NB4 (cell line): ENCODE results near the gene MRPL45.

ENCODE experiments used
- DNase-seq: peaks from one replicate; pipeline ENCODE4 v3.0.0; 2010; ENCODE audit warnings: low read depth
- H3K4me3 ChIP-seq: one replicate; pipeline ENCODE4 v1.5.1; 2011; ENCODE audit warnings: mild to moderate bottlenecking, low read depth, low read length, moderate library complexity
- MAX ChIP-seq: IDR thresholded peaks from 2 replicates; pipeline ENCODE4 v1.6.1; 2011; ENCODE audit warnings: low read depth, low read length
- MYC ChIP-seq: IDR thresholded peaks from 2 replicates; pipeline ENCODE4 v1.6.1; 2011; ENCODE audit warnings: low read depth, low read length
- POLR2A ChIP-seq: IDR thresholded peaks from 2 replicates; pipeline ENCODE4 v1.6.1; 2011; ENCODE audit warnings: mild to moderate bottlenecking; ENCODE audit not compliant: insufficient read length; ENCODE audit errors: extremely low read depth
- TF ChIP-seq, protein P1 (sequence below): IDR thresholded peaks from one replicate; pipeline ENCODE4 v1.5.1; 2012; ENCODE audit warnings: low read depth, low read length

MRPL45 gene

DNA sequence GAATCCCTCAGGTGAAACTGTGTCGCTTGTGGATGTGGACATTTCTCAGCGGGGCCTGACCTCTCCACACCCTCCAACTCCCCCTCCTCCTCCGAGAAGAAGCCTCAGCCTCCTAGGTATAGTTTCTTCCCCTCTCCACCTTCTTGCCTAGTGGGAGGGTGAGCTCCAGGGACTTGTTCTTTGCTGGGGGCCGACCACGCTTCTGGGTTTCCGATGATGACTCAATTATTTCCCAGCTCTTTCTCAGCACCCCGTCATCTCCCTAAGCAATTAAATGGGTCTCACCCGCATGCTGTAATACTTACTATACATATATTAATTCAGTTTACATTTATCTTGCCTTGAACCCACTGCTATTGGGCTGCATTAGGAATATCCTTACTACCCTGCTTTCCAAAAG, 67.8 kb downstream of the MRPL45 start:
- DNase-seq, result no peak
- TF ChIP-seq, protein P1, sequence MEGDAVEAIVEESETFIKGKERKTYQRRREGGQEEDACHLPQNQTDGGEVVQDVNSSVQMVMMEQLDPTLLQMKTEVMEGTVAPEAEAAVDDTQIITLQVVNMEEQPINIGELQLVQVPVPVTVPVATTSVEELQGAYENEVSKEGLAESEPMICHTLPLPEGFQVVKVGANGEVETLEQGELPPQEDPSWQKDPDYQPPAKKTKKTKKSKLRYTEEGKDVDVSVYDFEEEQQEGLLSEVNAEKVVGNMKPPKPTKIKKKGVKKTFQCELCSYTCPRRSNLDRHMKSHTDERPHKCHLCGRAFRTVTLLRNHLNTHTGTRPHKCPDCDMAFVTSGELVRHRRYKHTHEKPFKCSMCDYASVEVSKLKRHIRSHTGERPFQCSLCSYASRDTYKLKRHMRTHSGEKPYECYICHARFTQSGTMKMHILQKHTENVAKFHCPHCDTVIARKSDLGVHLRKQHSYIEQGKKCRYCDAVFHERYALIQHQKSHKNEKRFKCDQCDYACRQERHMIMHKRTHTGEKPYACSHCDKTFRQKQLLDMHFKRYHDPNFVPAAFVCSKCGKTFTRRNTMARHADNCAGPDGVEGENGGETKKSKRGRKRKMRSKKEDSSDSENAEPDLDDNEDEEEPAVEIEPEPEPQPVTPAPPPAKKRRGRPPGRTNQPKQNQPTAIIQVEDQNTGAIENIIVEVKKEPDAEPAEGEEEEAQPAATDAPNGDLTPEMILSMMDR, result no peak
- no peak for TF ChIP-seq MYC
- no peak overlapping the region for H3K4me3 ChIP-seq

GRCh38 chr17:38369124-38369886, 72.3 kb downstream of the MRPL45 start:
- no peak for TF ChIP-seq MYC
- no peak for TF ChIP-seq MAX
- TF ChIP-seq POLR2A, result no peak
- TF ChIP-seq, protein P1, result no peak
- no peak for DNase-seq
- H3K4me3 ChIP-seq, result no peak overlapping the region
